ENCODE data around the gene GPR65.

GRCh38 chr14:88009486-88009885 lies 4.6 kb downstream of the GPR65 start:
- TF ChIP-seq CTCF (IDR thresholded peaks at IDR 0.05), result no peak
- no peak for TF ChIP-seq POLR2A (IDR thresholded peaks at IDR 0.05)
